Measurements from ENCODE around the gene TRAF2.
A peak's percentile ranks its signal among the peaks of the same experiment; 100 is the strongest.

TRAF2 gene

DNA sequence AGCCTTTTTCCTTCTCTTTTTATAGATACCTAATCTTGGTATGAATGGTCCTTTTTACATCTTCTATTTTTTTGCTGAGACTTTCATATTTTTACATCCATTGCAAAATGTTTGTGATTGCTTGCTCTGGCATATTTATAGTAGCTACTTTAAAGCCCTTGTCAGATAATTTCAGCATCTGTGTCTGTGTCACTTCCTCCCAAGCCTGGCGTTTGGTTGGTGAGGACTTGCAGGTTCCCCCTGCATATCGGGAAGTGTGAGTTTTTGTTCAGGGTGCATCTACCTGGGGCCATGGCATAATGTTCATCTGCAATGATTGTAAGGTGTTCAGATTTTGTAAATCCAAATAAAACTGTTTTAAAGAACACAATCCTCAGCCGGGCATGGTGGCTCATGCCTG lies 49.3 kb downstream of the TRAF2 start:
- no peak for DNase-seq (ENCODE audit: low read depth in 2 of 2, low spot score in 1 of 2)

DNA sequence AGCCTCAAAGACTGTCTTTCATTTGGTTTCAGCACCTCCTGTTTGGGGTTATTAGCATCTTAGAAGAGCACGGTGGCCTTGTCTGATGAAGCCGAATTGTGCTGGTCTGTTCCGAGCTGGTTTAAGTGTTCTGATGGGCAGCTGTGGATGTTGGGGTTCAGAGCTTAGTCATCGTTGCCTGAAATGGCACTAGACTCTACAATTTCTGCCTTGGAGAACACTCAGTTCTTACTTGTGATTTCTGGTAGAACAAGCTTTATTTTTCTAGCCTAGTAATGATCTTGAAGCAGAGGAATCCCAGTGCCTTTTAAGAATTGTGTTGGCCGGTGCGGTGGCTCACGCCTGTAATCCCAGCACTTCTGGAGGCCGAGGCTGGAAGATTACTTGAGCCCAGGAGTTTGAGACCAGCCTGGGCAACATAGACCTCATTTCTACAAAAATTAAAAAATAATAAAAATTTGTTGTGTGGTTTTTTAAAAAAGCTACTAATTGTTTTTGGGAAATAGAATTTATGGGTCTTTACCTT lies 50.4 kb downstream of the TRAF2 start:
- no peak for DNase-seq (ENCODE audit: low read depth in 2 of 2, low spot score in 1 of 2)

DNA sequence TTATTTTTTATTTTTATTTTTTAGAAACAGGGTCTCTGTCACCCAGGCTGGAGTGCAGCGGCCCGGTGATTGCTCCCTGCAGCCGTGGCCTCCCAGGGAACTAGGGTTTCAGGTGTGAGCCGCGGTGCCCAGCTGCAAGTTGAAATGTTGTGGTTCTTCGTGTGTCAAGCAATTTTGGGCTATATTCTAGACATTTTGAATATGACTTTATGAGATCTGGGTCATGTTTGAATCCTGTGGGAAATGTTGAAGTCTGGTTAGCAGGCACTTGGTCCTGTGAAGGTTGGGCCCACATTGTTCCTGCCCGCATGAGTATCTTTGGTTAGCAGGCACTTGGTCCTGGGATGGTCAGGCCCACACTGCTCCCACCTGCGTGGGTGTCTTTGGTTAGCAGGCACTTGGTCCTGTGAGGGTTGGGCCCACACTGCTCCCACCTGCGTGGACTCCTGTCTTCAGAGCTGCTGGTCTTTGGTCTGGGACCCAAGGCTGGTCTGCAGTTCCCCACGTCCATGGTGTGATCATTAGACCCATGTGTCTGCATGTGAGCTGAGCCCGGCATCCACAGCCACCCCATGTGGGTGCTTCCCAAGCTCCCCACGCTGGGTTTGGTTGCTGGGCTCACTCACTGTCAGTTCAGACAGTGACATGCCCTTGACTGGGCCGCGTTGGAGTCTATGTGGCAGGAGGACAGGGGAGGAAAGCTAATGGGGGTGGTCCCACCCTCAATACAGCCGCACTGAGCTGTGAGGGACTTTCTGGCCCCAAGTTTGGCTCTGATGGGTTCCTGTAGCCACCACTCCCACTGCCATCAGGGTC lies 51.1 kb downstream of the TRAF2 start:
- no peak for DNase-seq (ENCODE audit: low read depth in 2 of 2, low spot score in 1 of 2)

DNA sequence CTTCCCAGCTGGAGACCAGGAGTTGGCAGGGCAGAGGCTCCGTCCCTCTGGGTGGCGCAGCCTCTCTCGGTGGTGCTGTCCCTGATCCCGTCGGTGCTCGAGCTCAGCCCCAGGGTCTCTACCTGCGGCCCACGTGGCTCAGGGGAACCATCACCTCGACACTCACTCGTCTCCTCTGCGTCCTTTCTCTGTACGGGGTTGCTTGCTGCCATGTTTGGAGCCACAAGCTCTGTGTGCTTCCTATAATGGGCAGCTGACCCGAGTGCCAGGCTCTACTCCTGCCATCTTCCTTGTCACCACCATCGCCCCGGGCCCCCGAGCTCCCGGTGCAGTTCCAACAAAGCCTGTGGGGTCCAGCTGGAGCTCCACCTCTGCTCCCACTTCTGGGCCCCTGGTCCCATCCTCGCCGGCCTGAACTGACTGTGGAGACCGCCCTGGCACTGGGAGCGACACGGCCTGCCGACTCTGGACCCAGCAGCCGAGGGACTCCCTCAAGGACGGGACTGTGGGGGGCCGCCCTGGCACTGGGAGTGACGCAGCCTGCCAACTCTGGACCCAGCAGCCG lies 53.2 kb downstream of the TRAF2 start:
- no peak for DNase-seq (ENCODE audit: low read depth in 2 of 2, low spot score in 1 of 2)

DNA sequence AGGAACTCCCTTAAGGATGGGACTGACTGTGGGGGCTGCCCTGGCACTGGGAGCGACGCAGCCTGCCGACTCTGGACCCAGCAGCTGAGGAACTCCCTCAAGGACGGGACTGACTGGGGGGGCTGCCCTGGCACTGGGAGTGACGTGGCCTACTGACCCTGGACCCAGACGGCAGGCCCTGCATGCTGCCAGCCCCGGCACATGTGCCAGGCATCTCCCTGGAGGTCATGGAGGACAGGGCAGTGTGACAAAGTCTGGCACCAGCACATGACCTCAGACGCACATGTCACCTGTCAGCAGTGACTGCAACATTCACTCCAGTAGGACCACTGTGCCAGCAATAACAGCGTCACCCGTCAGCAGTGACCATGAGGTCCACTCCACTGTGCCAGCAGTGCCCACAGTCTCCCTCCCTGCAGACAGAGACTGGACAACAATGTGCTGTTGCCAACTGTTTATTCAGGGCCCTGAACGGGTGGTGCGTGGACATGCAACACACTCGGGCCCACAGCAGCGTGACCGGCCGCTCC lies 53.7 kb downstream of the TRAF2 start:
- no peak for DNase-seq (ENCODE audit: low read depth in 2 of 2, low spot score in 1 of 2)

DNA sequence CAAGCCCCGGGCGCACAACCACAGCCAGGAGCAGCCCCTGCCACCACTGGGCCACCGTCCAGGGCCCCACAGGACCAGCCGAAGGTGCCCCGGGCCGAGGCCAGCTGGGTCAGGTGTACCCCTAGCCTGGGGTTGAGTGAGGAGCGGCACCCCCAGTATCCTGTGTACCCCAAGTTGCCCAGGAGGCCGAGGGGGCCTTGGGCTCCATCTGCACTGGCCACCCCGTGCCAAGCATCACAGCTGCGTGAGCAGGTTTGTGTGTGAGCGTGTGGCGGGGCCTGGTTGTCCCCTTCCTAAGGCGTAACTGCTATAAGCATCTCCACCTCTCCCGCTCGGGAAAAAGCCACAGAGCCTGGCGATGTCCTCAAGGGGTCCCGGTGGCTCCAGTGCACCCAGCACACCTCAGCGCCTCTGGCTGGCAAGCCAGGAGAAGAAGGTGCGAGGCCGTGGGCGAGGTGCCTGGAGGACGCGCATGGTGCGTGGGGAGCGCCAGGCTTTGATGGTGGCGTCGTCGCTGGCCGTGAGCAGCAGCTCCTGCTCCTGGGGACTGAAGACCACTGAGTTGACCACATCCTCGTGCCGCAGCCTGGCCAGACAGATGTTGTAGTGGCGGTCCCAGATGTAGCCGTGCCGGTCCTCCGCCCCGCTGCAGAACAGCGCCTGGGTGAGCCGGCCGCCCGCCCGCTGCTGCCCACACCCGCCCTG lies 54.4 kb downstream of the TRAF2 start:
- no peak for DNase-seq (ENCODE audit: low read depth in 2 of 2, low spot score in 1 of 2)

DNA sequence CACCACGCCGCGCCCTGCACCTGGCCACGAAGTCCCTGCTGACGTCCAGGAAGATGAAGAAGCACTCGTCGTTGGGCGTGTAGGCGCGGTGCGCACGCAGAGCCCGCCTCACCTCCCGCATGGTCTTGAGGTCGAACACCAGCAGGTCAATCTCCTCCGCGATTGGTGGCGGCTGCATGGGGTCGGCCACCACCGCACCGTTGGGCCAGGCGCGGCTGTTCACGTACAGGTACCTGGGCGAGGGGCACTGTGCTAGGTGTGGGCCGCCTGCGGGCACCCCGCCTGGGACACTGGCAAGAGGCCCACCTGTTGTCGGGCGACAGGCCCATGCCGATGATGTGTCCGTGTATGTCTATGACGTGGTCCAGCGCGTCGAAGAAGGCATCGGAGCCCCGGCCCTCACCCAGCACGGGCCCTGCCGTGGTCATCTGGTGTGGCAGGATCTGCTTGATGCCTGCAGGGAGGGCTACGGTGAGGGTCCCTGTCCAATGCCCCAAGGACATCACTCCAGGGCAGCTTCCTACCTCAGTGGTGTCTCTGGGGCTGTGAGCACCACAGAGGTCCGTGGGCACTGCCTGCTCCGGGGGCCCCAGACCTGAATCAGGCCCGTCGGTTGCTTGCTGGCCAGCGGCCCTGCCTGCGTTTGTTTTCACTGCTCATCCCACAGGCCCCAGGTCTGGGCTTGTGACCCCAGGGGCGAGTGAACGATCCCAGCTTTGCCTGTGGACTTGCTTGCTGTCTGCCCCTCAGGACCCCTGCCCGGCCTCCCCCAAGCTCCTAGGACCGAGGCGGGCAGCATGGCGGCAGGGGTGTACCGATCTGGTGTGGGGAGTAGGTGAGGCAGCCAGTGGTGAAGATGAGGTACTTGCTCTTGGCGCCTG lies 55.2 kb downstream of the TRAF2 start:
- DNase-seq (ENCODE audit: low read depth in 2 of 2, low spot score in 1 of 2), result no peak

DNA sequence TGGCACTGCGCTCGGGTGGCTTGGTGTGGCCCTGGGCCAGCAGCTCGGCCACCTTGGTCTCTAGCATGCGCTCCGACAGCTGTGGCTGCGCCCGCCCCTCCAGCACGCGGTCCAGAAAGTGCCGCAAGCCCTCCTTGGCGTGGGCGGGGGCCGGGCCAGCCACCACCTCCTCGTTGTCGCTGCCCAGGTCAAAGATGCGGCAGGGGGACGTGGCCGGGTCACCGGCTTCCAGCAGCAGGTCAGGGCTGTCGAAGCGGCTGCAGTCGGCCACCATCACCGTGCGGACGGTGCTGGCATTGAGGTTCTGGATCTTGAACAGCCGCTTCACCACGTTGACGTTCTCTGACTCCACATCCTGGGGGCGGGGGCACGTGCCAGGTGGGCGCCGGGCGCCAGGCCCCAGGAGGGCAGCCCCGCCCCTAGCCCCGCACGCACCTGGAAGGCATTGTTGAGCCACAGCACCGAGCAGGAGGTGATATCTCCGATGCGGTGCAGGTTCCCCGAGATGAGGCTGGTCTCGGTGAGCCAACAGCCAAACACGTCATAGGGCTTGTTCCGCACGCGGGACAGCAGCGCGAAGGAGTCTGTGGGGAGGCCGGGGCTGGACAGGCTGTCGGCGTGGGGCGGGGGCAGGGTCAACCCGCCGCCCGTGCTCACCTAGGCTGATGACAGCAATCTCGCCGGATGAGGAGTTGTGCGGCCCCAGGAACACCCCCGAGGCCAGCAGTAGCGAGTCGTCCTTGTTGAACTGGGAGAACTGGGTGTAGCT lies 56.0 kb downstream of the TRAF2 start:
- DNase-seq (ENCODE audit: low read depth in 2 of 2, low spot score in 1 of 2), result no peak

DNA sequence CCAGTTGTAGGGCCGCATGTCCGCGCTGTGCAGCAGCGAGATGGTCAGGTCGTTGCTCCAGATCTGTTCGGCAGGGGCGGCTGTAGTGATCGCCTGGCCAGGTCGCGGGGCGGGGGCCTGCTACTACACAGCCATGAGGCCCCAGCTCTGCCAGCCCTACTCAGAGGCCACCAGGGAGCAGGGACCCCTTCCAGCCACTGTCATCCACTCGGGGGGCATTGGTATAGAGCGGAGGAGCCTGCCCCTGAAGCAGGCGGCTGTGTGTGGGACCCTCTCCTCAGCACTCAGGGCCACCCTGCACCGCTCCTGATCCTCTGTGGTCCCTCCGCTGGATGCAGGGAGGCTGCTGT lies 56.5 kb downstream of the TRAF2 start:
- no peak for DNase-seq (ENCODE audit: low read depth in 2 of 2, low spot score in 1 of 2)

DNA sequence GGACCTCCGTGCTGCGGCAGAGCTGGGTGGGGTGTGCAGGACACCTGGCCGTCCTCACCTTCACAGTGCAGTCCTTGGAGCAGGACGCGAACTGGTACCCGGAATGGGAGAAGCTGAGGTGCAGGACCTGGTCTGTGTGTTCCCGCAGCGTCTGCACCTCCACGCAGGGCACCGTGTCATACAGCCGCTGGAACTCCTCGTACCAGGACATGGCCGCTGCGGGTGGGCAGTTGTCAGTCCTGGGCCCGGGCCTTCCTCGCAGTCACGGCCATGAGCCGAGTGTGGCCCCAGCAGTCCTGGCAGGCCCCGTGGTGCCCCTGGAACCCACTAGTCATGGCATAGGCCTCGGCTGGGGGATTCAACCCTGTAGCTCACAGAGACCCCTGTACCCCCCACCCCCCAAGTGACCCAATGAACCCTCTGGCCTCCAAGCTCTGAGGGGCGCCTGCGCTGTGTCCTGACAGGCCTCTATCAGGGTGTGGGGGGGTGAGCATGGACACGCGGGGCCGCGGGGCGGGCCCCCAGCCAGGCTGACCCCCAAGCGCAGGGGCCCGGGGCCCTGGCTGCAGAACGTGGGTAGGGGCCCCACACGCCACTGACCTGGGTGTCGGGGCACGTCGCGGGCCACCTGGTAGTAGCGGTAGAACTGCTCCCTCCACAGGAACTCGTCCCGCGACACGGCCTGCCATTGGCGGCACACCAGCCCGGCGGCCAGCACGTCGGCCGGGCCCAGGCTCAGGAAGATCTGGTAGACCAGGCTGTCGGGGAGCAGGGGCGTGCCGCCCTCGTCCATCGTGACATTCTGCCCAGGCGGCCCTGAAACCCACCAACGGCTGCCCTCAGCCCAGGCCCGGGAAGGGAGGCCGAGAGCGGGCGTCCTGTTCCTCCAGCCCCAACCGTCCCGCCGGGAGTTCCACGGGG lies 57.2 kb downstream of the TRAF2 start:
- no peak for DNase-seq (ENCODE audit: low read depth in 2 of 2, low spot score in 1 of 2)

DNA sequence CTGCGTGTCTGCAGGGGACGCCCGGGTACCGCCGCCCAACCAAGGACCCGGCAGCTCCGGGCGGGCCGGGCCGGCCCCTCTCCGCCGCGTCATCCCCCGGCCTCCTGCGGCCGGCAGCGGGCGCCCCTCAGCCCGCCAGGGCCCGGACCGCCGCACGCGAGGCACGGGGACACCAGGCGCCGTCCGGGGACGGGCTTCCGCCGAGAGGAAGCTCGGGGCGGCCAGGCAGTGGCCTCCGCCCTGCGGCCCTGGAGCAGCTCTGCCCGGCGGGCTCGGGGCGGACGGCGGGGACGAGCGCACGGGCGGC lies 57.8 kb downstream of the TRAF2 start:
- DNase-seq (ENCODE audit: low read depth in 2 of 2, low spot score in 1 of 2), result no peak

DNA sequence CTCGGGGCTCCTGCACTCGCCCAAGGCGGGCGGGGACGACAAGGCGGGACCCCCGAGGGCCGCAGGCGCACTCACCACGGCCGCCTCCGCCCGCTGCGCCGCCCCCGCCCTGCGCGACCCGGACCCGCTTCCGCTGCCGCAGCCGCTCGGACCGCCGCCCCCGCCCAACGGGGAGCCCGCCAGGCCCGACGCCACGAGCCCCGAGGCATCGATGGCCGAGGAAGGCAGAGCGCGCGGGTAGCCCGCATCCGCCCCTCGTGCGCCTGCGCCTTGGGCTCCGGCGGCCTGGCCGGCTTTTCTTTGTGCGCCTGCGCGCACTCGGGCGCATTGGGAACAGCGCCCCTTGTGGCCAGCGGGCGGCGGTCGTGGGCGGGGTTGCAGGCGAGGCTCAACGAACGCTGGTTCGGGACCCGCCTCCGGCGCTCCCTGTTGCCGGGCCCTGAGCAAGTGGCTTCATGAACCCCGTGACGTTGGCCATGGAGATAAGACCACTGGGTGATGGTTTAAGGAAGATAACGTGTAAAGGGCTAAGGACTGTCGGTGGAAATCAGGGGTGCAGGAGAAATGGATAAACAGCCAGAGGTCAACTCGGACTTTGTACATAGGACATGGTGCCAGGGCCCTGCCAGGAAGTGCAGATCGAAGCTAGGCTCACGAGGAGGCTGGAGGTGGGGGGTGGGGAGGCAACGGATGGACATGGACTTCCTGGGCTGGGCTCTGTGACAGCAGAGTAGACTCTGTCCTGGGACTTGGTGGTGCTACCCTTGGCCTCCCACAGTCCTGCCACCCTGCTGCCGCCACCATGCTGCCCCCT lies 58.4 kb downstream of the TRAF2 start, which contains the start of the genes C8G and FBXW5:
C8G (plus strand) TSS at position 725 of the 814 bp plus-strand sequence; CDS start at position 803, 78 bp downstream.
FBXW5 (minus strand) TSS at position 220 of the 814 bp plus-strand sequence. CDS start 655 bp downstream, outside the sequence.
- peak; percentile 75 to 88 for DNase-seq (ENCODE audit: low read depth in 2 of 2, low spot score in 1 of 2)

DNA sequence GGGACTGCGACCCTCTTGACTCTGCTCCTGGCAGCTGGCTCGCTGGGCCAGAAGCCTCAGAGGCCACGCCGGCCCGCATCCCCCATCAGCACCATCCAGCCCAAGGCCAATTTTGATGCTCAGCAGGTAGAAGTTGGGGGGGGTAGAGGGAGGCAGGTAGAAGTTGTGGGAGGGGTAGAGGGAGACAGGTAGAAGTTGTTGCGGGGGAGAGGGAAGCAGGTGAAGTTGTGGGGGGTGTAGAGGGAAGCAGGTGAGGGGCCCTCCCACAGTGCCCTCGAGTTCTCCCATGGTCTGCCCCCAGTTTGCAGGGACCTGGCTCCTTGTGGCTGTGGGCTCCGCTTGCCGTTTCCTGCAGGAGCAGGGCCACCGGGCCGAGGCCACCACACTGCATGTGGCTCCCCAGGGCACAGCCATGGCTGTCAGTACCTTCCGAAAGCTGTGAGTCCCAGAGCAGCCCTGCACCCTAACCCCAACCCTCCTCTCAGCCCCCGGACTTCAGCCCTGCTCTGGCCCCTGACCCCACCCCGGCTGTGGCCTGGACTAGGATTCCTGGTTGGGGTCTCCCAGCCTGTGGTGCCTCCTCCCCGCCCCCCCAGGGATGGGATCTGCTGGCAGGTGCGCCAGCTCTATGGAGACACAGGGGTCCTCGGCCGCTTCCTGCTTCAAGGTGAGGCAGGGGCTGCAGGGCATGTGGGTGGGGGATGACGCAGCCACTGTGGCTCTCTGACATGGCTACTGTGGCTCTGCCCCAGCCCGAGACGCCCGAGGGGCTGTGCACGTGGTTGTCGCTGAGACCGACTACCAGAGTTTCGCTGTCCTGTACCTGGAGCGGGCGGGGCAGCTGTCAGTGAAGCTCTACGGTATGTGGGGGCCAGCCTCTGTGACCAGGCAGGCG lies 59.3 kb downstream of the TRAF2 start:
- DNase-seq (ENCODE audit: low read depth in 2 of 2, low spot score in 1 of 2), result no peak

DNA sequence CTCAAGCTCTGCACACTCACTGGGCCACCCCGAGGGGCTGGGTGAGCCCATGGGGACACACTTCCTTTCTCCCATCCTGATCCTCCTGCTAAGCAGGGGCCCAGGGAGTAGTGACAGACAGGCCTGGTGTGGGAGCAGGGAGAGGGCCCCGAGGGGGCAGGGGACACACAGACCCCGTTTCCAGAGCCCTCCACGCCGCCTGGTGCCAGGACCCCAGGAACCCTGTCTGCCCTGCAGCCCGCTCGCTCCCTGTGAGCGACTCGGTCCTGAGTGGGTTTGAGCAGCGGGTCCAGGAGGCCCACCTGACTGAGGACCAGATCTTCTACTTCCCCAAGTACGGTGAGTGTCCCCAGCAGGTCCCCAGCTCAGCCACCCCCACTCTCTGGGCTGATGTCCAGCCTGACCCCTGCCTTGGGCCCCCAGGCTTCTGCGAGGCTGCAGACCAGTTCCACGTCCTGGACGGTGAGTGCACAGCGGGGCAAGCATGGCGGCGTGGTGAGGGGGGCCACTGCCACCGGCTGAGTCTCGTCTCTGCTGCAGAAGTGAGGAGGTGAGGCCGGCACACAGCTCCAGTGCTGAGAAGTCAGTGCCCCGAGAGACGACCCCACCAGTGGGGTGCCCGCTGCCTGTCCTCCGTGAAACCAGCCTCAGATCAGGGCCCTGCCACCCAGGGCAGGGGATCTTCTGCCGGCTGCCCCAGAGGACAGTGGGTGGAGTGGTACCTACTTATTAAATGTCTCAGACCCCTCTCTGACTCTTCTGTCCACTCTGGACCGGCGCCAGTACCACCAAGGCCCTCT lies 60.1 kb downstream of the TRAF2 start:
- DNase-seq (ENCODE audit: low read depth in 2 of 2, low spot score in 1 of 2), result no peak

DNA sequence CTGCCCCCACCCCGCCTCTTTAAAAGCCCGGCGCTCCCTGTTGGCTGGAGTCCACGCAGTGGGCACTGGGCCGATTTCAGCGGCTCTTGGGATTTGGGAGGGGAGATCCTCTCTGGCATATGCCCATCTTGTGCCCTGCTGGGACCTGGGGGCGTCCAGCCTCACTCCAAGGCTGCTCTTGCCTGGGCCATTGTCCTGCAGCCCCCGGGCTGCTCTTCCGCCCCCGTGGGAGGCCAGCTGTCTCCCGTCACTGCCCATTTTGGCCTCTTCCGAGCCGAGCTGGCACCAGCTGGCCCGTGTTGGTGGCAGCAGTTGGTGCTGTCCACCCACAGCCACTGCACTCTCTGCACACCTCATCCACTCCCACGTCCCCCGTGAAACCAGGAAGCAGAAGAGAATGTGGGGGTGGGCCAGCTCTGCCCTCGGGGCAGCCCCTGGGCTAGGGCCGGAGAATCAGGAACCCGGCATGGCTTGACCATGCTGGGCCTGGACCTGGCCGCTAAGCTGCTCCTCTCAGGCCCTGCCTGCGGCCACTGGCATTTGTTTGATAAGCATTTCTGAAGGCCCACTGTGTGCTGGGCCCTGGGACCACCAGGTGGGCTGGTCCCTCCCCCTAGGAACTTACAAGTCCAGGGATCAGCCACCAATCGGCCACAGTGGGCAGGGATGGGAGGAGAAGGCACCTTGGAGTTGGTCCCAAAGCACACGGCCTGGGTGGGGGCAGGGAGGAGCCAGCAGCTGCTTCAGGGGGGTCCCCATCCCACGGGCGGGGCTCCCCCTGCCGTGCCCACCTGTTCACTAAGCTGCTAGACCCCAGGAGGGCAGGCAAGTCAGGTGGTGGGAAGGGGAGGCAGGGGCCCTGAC lies 60.9 kb downstream of the TRAF2 start:
- DNase-seq (ENCODE audit: low read depth in 2 of 2, low spot score in 1 of 2), result no peak

Data from stimulated activated CD8-positive, alpha-beta memory T cell treated with anti-CD3 and anti-CD28 coated beads, Interleukin-4, amount 100 ng/mL, for 1 hour (primary cell).